Esophagus mucosa (tissue), 1 donor: ENCODE results near the gene CCDC192. TPM values are rescaled to one million over a fixed set of nuclear protein-coding genes. Genes with fewer than 3 reads are reported as not detected.
A peak's percentile ranks its signal among the peaks of the same experiment; 100 is the strongest.
"Not testable (repeated sequence)": the region's sequence is repeated elsewhere in the genome, so short reads cannot be mapped to it uniquely, and the experiment has no call there.

ENCODE experiments used
- ATAC-seq: fragments of 200-7000 bp; cut with Tn5 transposase; one replicate; pipeline ENCODE4 v1.9.1; 2020
- total RNA-seq: library from RNA; stranded (reverse); gene quantifications from one replicate; pipeline ENCODE4 v1.2.4, GENCODE V29; 2023
- donor health status: DM: yes; HTN: yes; CAD: no.

The CCDC192 gene
- total RNA-seq, 1 donor from 2014 or later: not detected

DNA sequence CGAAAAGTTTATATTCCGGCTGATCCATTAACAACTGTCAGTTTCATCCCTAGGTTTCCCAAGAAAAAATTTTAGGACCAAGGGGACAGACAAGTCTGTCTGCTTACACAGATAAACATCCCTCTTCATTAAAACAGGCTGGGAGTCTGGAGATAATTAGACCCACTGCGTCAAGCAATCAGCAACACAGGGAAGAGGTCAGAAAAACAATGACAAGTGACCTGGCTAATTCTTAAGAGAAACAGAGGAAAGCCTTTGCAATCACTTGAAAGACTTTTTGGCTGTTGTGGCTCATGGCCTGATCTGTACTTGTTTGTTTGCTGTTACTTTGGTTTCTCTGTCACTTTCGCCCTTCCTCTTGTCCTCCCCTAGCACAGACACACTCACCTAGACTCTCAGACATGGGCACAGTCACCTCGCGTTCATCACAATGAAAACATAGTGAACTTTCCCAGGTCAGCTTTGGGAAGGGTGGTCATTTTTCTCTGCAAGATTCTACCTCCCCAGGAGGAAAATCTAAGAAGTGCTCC, 2.9 kb upstream of the CCDC192 start:
- no peak for ATAC-seq

DNA sequence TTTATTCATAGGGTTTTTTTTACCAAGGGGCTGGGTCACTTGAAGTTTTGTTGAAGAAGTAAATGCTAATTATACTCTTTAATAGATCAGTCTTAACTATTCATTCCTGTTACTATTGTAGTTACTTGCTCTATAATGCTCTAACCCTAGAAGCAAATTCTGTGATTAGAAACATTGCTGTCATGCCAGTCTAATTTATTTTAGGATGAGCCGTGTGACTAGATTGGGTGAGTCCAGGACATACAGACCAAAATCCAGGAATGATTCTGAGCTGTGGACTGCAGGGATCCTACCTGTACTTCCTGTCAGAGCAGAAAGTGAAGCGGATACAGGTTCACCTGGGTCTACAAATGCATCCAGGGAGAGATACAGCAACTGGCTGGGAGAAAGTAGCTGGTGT, 757 bp upstream of the CCDC192 start:
- no peak for ATAC-seq

DNA sequence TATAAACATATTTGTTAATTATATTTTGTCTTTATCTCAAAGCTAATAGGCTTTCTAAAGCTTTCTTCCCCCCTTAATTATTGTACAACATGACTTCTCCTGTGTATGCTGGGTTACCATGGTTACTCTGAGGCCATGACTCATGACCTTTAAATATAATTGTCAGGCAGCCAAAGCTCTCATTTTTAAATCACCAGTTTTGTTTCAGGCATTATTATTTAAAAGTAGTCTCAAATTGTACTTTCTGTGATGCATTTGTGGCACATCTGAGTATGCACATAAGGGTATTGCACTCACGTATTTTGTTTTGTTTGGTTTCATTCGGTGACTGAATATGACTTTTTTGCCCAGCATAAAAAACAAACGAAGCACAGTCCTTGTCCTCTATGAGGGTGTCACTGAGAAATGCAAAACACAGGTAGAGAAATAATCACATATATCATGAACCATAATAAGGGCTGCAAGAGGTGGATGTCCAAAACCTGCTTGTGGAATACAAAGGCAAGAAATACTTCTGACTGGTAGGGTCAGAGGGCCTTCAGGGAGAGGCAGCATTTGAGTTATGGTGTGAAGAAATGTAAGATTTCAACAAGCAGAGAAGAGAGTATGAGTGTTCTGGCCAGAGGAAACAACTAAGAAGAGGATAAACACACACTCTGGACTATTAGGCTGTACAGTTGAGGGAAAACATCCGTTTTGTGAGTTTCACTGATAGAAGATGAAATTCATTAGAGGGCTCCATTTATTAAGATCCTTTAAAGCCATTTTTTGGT, 2.1 kb downstream of the CCDC192 start:
- ATAC-seq: no peak

DNA sequence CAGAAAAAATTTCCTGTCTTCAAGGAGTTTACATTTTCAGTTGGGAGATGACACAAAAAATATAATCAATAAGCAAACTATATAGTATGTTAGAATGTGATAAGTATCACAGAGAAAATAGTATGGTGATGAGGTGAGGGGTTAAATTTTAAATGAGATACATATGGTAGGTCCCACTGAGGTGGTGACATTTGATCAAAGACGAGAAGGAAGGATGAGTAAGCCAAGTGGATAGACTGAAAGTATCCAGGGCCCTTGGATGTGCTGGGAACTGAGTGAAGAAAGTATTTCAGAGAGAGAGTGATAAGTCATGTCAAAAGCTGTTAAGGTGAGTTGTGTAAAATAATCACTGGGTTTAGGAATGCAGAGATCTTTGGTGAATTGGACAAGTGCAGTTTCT, 3.5 kb downstream of the CCDC192 start:
- no peak for ATAC-seq

DNA sequence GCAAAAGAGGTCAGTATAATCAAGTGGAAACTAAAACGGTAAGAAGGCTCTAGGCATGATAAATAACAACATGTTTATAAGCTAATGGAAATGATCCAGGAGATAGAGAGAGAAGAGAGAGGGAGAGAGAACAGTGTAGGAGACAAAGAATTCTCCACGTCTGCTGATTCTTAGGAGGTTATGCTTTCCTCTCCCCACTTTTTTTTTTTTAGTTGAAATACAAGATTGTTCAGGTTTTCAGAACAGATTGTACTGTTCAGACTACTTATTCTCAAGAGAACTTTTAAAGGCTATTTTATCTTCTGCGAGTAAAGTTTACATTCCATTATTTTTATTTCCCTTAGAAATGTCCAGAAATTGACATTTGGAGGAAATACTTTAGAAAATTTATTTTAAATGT, 4.0 kb downstream of the CCDC192 start:
- no peak for ATAC-seq

DNA sequence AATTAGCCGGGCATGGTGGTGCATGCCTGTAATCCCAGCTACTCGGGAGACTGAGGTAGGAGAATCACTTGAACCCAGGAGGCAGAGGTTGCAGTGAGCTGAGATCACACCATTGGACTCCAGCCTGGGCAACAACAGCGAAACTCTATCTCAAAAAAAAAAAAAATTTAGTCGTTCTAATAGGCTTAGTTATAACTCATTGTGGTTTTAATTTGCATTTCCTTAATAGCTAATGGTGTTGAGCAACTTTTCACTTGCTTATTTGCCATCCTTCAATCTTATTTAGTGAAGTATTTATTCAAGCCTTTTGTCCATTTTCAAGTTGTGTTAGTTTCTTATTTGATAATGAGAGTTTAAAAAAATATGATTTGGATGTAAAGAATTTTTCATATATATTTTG, 9.9 kb downstream of the CCDC192 start:
- peak; percentile 41 for ATAC-seq

DNA sequence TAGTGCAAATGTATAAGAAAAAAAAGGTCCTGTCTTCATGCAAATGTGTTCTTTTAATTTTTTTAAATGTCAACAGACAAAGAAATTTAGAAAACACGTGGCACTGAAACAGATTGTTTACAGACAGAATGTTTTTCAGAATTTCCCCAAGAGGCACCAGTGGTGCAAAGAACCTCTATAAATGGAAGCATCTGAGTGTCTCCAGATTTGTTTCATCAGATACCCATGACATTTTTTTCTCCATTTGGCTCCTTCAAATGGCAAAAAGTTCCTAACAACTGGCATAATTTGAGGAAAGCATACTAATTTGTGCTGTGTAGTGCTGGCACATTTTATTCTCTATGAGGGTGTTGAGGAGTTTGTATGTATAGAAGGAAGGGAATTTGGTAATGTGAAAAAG, 15.0 kb downstream of the CCDC192 start:
- ATAC-seq: no peak

DNA sequence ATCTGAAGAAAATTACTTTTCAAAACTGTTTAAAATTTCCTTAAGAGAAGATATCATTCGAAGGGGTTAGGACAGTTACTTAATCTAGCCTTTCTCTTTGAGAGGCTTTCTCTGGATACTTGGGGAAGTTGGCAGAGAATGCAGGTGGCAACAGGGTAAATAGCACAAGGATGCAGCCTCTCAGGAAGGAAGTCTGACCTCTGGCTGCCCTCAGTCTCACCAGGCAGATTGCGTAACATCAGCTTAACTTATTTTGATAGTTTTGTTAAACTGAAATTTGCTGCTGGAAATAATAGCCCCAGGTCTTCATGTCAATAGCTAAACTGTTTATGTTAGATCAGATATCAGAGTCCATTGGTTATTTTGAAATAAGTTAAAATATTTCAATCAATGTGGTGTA, 20.4 kb downstream of the CCDC192 start:
- no peak for ATAC-seq

DNA sequence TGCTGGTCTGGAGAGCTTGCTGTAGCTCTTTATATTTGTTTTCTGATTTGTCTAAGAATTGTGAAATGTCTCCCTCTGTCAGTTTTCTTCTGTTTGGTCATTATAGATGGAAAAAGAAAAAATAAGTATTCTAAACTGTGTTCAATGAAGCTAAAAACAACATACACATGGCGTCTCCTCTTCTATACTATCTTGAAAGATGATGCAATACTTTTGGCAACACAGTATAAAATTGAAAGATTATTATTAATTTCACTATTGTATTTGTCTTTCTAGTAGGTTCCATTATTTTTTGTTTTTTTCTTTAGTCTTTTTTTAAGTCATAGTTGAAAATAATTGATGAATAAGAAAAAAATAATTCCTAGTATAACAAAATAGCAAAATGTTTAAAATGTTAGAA, 22.5 kb downstream of the CCDC192 start:
- ATAC-seq: no peak

DNA sequence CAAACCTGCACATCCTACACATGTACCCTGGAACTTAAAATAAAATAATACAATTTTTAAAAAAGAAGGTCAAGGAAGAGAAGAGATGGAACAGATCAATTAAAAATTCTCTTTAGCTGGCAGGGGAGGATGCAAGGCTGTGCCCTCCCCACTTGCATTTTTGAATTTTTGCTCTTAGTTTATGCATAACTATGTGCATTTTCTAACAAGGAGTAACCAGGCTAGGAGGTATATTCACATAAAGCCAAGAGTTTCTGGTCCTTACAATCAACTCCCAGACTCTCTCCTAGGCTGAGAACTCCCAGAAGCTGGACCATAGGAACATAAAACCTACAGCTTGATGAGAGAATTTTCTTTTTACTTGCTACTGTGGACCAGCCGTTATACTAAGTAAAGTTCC, 29.8 kb downstream of the CCDC192 start:
- ATAC-seq: no peak

DNA sequence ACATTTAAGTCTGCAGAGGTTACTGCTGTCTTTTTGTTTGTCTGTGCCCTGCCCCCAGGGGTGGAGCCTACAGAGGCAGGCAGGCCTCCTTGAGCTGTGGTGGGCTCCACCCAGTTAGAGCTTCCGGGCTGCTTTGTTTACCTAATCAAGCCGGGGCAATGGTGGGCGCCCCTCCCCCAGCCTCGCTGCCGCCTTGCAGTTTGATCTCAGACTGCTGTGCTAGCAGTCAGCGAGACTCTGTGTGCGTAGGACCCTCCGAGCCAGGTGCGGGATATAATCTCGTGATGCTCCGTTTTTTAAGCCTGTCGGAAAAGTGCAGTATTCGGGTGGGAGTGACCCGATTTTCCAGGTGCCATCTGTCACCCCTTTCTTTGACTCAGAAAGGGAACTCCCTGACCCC, 36.2 kb downstream of the CCDC192 start:
- ATAC-seq: not testable (repeated sequence)

DNA sequence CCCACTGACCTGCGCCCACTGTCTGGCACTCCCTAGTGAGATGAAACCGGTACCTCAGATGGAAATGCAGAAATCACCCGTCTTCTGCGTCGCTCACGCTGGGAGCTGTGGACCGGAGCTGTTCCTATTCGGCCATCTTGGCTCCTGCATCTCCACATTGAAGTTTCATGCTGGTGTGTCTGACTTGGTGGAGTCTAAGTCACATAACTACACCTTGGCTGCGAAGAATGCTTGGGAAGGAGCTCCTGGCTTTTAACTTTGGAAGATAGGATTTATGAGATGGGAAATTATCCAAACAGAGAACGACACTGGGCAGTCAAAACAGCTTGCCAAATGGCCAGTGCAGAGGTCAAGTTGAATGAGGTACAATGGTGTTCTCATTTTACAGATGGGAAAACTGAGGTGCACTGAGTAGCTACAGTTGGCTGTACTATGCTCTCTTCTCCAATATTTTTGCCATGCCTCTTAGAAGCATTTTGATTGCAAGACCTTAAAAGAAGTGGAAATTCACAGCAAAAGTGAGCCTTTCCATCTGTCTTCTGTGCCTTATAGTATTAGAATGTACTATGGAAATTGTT, 36.7 kb downstream of the CCDC192 start:
- no peak for ATAC-seq

DNA sequence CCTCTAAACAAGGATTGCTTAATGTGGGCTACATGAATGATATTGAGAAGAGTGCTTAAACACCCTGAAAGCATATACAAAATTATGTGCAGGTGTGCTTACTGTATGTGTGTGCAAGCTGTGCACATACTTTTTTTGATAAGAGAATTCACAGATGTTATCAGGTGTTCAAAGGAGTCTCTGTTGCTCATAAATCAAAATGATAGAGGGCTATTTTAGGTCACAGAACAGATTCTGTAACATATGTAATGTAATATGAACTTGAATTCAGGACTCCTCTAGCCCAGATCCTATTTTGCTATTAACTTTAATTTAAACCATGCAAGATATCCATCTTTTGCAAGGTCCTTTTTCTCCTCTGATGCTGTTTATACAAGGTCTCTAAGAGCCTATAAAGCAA, 38.2 kb downstream of the CCDC192 start:
- no peak for ATAC-seq

DNA sequence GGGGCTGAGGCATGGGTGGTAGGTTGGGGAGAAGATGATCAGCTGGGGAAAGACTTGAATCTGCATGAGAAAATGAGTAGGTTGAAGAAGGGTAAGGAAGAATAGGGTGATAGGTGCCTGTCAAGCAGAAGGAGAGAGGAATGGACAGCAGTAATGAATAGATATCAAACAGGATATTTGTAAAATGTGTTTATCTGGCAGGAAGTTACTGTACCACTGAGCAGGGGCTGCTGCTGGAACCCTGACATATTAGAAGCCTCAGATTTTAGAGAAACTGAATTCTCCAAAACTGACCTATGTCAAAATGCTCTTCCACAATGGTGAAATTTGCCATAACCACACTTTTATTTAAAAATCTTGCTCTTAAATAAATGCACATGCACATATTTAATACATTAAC, 41.0 kb downstream of the CCDC192 start:
- no peak for ATAC-seq

DNA sequence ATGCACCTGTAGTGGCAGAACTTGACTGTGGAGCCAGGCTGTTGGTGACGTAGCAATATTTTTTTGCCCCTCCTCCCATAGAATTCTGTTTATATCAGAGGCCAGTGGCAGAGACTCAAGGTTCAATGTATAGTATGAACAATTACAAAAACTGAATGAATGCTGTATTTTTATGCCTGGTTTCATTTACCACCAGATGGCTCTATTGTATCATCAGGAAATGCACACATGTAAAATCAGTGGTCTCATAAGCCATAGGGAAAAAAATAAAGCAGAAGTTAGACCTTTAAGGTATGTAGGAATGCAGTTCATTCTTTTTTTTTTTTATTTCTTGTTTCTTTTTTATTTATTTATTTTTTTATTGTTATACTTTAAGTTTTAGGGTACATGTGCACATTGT, 43.6 kb downstream of the CCDC192 start:
- ATAC-seq: no peak

DNA sequence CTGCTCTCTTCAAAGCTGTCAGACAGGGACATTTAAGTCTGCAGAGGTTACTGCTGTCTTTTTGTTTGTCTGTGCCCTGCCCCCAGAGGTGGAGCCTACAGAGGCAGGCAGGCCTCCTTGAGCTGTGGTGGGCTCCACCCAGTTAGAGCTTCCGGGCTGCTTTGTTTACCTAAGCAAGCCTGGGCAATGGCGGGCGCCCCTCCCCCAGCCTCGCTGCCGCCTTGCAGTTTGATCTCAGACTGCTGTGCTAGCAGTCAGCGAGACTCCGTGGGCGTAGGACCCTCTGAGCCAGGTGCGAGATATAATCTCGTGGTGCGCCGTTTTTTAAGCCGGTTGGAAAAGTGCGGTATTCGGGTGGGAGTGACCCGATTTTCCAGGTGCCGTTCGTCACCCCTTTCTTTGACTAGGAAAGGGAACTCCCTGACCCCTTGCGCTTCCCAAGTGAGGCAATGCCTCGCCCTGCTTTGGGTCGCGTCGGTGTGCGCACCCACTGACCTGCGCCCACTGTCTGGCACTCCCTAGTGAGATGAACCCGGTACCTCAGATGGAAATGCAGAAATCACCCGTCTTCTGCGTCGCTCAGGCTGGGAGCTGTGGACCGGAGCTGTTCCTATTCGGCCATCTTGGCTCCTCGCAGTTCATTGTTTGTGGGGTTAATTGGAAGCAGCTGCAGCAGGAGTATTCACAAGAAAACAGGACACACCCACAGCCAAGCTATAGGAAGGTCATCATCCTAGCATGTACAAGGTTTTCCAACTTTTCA, 49.5 kb downstream of the CCDC192 start:
- ATAC-seq: not testable (repeated sequence)

DNA sequence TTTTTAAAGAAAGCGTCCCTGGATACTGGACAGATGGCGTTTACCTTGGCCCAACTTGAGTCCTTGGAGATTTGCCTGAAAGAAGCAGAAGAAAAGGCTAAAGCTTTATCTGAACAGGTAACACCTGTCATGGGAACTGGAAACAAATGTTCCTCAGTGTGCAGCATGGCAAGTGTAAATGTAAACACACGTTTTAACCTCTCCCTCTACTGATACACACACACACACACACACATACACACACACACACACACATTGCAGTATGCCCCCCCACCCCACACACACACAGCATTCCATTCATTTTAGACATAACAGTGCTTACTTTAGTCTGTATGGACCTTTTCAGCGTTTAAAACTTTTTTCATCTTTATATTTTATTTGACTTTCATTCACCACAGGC, 51.1 kb downstream of the CCDC192 start:
- no peak for ATAC-seq

DNA sequence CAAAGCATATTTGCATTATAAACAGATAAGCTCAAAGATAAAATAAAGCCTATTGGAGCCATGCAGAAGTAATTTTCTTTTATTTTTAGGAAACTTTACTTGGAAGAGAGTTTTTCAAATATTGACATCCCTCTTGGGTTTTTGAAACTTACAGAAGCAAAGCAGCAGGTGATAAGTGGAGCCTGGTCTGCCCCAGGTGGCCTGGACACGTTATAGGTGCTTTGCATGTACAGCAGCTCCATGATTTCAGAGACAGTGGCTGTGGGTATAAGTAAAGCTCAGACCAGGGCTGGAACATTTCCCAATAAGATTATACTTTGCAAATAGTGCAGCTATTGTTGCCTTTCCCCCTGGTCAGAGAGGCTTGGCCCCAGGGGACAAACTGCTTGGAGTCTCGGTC, 51.5 kb downstream of the CCDC192 start:
- no peak for ATAC-seq

DNA sequence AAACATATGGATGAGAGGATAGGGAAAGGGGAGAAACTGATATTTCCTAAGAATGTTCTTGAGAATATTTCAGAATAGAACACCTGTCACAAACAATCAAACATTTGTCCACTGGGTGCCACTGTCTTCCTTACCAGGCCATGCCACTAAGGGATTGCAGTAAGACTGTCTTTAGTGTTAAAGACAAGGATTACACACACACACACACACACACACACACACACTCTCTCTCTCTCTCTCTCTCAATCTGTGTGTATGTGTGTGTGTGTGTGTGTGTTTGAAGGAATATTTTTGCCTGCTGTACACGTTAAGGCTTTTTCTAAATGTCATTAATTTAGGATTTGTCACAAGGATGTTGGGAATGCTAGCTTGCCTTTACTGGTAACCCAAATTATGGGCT, 54.4 kb downstream of the CCDC192 start:
- ATAC-seq: peak; percentile 85

DNA sequence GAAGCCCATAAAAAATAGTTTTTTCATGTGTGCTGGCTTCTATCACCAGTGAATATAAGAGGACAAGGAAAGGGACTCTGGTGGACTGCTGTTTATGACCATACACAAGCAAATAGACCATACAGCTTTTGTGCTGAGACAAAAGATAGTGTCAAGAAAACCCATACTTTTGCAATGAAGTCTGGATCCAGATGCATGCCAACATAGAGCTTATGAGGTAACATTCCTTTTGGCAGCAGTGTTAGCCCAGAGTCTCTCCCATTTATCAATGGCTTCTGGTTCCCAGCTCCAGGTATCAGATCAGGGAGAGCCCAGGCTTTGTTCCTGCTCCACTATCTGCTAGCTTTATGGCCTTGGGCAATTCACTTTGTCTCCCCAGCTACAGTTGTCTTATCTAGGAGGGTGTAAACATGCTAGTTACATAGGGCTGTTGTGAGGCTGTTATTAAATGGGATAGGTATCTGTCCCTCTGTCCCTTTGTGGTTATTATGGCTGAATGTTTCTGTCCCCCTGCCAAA, 55.6 kb downstream of the CCDC192 start:
- no peak for ATAC-seq

DNA sequence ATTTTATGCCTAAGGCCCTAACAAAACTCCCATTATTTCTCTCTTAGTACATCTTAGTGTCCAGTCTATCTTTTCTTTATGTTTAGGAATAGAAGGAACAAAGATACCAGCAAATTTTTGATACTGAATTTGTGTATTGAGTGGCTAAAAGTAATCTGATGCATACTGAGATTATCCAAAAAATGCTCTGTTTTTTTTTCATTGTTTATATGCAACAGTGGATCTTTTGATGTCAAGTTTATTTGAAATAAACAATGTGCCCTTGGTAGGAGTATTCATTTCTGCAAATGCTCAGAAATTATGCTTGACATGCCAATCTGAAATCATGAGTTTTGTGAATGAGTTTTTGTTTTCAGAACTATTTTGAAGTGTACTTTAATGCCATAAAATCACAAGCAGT, 58.7 kb downstream of the CCDC192 start:
- ATAC-seq: no peak

DNA sequence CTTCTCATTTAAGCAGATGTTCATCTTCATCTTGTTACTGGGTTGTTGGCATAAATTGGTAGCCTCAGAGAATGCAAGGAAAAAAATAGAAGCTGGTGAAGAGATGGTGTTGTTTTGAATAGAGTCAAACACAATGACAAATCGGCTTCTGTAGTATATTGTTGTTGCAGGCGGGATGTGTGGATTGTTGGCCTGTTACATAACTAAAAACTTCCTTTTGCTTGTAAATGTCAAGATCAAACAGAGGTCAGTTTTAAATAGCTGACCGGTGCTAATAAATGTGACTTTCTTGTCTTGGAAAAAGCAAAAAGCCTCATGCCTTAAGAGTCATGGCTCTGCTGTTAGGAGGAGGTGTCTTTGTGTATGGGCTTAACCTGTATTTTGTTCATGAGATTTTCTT, 59.2 kb downstream of the CCDC192 start:
- no peak for ATAC-seq

DNA sequence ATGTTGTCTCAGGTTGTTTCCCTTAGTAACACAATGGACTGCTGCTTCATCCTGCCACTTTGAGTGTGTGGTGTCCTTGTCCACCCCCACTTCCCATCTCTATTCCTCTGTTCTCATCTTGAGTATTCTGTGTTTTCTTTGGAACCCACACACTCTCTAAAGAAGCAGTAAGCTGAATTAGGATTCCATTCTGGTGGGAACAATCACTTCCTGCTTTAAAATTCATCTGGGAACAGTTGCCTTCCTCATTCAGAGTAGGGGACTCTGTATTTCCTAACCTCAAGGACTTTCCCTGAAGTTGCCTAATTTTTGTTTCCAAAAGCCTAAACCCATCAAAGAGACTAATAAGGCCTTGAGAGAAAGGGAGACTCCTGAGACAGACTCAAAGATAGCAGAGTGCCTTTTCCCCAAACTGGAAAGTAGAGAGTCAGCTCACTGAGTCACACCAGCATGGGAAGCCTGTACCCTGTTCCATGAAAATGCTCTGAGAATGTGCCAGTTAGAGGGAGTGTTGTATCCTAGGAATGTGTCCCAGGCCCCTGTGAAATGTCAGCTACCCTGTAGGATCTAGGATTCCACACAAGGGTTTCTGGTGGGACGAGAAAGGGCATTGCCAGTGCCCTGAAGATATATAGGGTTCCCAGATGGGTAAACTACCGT, 63.6 kb downstream of the CCDC192 start:
- no peak for ATAC-seq
